22Rv1 (cell line): ENCODE measurements around the gene PDGFB.

ENCODE experiments used
- H3K27ac ChIP-seq: fragments of 450-650 bp; 2 replicates; pipeline ENCODE4 v1.5.1; 2017
- ZFX ChIP-seq: fragments of 450-650 bp; IDR thresholded peaks from 2 replicates; pipeline ENCODE4 v1.6.1; 2017; ENCODE audit warnings: antibody characterized with exemption, borderline replicate concordance
- TF ChIP-seq, protein P1 (sequence below): fragments of 450-650 bp; IDR thresholded peaks from 2 replicates; pipeline ENCODE4 v1.5.1; 2017; ENCODE audit warnings: mild to moderate bottlenecking

Gene PDGFB

DNA sequence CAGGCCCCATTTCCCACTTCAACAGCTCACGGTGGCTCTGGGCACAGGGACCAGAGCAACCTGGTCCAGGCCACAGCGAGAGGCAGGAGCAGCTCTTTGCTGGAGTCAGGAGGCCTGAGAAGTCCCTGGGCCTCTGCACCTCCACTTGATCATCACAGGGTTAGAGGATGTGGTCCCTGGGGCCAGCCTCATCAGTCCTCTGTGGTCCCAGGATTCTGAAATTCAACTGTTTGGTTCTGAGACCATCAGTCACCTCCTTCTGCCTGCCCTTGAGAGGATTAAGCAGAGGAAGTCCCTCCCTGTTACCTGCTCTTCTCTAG is 67.4 kb downstream of the PDGFB start:
- no peak for TF ChIP-seq ZFX
- TF ChIP-seq, protein P1, sequence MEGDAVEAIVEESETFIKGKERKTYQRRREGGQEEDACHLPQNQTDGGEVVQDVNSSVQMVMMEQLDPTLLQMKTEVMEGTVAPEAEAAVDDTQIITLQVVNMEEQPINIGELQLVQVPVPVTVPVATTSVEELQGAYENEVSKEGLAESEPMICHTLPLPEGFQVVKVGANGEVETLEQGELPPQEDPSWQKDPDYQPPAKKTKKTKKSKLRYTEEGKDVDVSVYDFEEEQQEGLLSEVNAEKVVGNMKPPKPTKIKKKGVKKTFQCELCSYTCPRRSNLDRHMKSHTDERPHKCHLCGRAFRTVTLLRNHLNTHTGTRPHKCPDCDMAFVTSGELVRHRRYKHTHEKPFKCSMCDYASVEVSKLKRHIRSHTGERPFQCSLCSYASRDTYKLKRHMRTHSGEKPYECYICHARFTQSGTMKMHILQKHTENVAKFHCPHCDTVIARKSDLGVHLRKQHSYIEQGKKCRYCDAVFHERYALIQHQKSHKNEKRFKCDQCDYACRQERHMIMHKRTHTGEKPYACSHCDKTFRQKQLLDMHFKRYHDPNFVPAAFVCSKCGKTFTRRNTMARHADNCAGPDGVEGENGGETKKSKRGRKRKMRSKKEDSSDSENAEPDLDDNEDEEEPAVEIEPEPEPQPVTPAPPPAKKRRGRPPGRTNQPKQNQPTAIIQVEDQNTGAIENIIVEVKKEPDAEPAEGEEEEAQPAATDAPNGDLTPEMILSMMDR, result no peak
- no peak overlapping the region for H3K27ac ChIP-seq

DNA sequence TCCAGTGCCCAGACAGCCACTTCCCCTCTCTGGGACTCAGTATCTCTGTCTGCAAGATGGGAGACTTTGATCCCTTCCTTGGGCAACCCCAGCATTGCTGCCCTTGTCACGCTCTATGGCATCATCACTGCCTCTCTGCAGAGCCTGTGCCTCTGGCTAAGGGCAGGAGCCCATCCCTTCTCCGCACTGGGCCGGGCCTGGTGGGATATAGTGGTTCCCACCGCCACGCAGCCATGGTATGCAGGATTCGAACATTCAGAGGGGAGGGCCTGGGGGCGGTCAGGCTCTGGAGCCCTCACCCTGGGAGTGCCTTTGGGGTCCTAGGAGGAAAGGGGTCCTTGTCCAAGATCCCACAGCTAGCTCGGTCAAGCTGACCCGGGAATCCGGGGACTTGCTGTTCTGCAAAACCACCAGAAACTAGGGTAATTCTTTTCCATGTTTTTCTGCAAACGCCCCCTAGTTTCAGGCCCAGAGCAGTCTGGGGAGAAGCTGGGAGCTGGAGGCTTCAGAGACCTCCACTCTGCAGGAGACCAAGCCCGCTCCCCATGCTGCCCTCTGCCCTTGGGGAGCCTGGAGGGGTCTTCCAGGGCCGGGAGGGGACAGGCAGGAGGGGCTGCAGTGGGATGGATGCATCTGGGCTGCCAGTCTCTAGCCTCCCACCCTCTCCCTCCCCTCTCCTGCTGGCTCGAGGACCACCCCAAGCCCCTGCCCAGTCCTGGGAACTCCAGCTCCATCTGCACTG is 67.9 kb downstream of the PDGFB start:
- H3K27ac ChIP-seq, result no peak overlapping the region
- no peak for TF ChIP-seq ZFX
- TF ChIP-seq, protein P1, result no peak

DNA sequence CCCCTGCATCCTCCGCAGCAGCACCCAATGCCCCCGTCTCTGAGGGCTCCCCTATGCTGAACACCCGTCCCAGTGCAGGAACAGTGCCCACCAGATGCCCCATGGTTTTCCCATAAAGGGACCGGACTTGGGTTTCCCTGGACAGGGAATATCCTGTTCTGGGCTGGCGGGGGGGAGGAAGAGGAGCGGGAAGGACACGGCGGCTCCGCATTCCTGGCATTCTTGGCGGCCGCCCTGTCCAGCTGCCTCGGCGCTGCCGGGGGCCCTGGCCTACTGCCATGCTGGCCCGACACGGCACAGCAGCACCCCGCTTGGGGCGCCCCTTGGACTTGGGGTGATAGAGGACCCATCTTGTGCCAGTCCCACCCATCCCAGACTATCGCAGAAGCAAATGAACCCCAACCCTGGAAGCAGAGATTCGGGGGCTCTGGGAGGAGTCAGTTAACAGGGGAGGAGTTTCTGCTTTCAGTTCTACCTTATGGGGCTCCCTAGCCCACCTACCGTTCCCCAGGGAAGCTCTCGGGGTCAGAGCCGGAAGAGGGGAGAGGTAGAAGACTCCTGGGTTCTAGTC is 68.6 kb downstream of the PDGFB start:
- H3K27ac ChIP-seq, result no peak overlapping the region
- no peak for TF ChIP-seq ZFX
- TF ChIP-seq, protein P1, result no peak

DNA sequence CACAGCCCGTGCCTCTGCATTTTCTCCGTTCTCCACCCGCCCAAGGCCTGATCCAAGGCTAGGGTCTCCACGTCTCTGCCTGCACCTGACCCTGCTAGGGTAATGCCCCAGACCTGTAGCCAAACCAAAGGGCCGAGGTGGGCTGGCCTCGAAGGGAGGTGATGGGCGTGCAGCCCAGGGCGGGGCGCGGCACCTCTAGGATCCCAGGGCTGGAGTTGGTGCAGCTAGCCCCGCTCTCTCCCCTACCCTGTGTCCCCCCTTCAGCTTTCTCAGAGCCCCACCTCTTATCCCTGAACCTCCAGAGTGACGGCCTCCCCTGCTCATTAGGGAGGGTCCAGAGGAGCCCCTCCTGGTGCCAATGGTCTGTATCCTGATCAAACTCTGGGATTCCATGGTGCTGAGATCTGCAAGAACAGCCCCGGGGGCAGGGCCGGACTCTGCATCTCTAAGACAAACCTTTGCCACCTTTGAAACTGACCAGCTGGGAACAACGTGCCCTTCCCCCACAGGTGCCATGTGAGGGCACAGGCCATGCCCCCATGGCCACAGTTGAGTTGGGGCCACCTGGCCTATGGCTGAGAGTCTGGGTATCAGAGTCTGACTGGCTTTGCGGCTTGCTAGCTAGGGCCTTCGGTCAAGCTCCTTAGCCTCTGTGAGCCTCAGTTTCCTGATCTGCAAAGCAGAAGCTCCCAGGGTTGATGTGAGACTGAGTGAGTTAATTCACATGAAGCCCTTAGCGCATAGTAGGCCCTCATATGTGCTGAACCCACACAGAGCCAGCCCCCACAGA is 69.2 kb downstream of the PDGFB start:
- TF ChIP-seq ZFX, result no peak
- TF ChIP-seq, protein P1, result no peak
- H3K27ac ChIP-seq, result no peak overlapping the region

DNA sequence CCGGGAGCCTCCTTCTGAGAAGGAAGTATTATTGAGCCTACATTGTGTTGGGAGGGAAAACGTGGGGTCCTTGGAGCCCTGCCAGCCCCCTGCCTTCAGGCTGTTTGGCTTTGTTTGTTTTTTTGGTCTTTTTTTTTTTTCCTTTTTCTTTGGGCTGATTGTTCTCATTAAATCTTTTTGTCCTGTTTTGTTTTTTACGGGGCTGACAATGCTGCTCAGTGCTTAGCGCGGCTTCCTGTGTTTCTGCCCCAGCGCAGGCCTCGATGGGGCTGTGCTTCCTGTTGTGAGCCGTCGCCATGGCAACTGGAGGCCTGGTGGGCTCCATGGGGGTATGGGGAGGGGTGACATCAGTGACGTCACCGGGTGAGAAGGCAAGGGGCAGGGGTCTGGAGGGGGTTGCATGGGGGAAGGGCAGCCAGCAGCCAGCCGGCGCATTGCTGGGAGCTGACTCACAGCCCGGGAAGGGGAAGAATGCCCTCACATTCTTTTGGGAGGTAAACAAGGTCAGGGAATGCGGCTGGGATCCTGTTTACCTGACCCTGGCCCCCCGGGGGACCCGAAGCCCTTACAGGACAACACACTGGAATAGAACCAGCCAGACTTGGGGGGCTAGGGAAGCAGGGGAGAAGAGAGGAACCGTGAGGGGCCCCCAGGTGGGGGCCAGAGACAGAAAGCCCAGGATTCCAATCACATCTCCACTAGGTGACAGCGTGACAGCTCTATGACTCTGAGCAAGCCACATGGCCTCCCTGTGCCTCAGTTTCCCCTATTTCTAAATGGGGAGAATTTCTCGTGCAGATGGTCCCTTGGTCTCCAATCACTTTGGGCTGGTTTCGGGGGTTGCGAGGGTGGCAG is 70.1 kb downstream of the PDGFB start:
- no peak overlapping the region for H3K27ac ChIP-seq

DNA sequence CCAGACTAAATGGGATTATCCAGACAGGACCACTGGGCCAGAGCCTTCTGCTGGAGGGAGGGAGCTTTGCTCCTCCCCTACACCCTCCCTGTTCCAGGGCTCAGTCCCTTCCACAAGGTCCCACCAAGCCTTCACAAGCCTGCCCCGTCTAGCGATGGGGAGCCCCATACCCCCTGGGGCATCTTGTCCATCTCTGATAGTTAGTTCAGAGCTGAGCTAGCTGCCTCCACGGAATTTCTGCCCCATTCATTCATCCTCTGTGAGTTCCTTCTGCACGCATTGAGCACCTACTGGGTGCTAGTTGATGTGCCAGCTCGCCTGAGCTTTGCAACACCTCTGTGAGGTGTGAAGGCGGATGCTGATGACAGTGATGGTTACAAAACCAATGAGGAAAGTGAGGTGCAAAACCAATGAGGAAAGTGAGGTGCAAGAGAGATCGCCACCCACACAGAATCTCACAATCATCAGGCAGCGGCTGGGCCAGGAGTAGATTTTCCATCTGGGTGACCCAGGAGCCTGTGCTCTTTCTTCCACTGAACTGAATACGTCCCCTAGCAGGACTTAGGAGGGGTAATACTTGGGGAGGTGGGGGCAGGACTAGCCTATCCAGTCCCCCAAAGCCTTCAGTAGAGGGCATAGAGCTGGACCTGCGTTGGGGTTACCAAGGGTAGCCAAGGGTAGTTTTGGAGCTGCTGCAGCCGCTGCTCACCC is 70.8 kb downstream of the PDGFB start:
- no peak overlapping the region for H3K27ac ChIP-seq
- TF ChIP-seq, protein P1, result no peak
- TF ChIP-seq ZFX, result no peak

More for the DNA sequence above, 70.1 kb downstream of the PDGFB start:
- TF ChIP-seq ZFX, result no peak
- TF ChIP-seq, protein P1, result no peak
